Cardiac fibroblast (primary cell): ENCODE data around the gene TCF23.

Experiments
- DNase-seq, 2 donors: peaks; one replicate each; pipeline versions ENCODE4 v3.0.0 to v3.0.0-alpha.2; 2010; ENCODE audit warnings: low read depth in 2 of 2
- H3K4me3 ChIP-seq, 2 donors: replicated peaks in 1 of 2; 1 replicate in 1 of 2; 2 replicates in 1 of 2; pipeline ENCODE4 v1.5.1; 2011; ENCODE audit warnings: low read depth in 2 of 2, low read length in 2 of 2, mild to moderate bottlenecking in 2 of 2, moderate library complexity in 1 of 2
- CTCF ChIP-seq: IDR thresholded peaks from one replicate; pipeline ENCODE4 v1.5.1; 2011; ENCODE audit warnings: low read depth, mild to moderate bottlenecking, low read length, inconsistent platforms

The TCF23 gene

GRCh38 chr2:27149570-27150405 is 984 bp downstream of the TCF23 start:
- DNase-seq: no peak
- TF ChIP-seq CTCF: no peak
- no peak overlapping the region for H3K4me3 ChIP-seq

- TF ChIP-seq CTCF: no peak
- DNase-seq: no peak
- no peak overlapping the region for H3K4me3 ChIP-seq
Observed at GRCh38 chr2:27150639-27151230, 1.9 kb downstream of the TCF23 start.

- TF ChIP-seq CTCF: no peak
- H3K4me3 ChIP-seq: no peak overlapping the region
- no peak for DNase-seq
Observed at GRCh38 chr2:27152102-27152795, 3.4 kb downstream of the TCF23 start.

- TF ChIP-seq CTCF: no peak
- peak in 1 of 2 donors; percentile 37 for DNase-seq
- H3K4me3 ChIP-seq: no peak overlapping the region
Observed at GRCh38 chr2:27152796-27153464, 4.1 kb downstream of the TCF23 start.

- H3K4me3 ChIP-seq: no peak overlapping the region
- no peak for DNase-seq
- no peak for TF ChIP-seq CTCF
Observed at GRCh38 chr2:27154488-27154887, 5.7 kb downstream of the TCF23 start.

- no peak for DNase-seq
- no peak for TF ChIP-seq CTCF
- no peak overlapping the region for H3K4me3 ChIP-seq
Observed at GRCh38 chr2:27155069-27155520, 6.3 kb downstream of the TCF23 start.
